Activated naive CD8-positive, alpha-beta T cell treated with anti-CD3 and anti-CD28 coated beads, Interleukin-2, amount 10 ng/mL, durations not matched to agents 7 days and 5 days (primary cell): ENCODE measurements around the gene HSPG2. TPM values are rescaled to one million over a fixed set of nuclear protein-coding genes. Genes with fewer than 3 reads are reported as not detected.

Experiments used
- total RNA-seq, 2 experiments: library from RNA; stranded (reverse); gene quantifications; one replicate each; pipeline ENCODE4 v1.2.3, GENCODE V29; 2021

Gene HSPG2
- total RNA-seq, 2 experiments from 2014 or later, result 6.7 to 9.5 TPM

Other genes with a start within 250 kb of the HSPG2 start
- gene USP48, start 154.2 kb downstream of the HSPG2 start, total RNA-seq, result 10 to 100 TPM; 79.6 to 85.2 TPM
- gene LDLRAD2, start 125.0 kb downstream of the HSPG2 start, total RNA-seq, result under 1 TPM in 1 of 2 experiments, not detected in 1; 0.09 TPM
- gene CELA3B, start 39.7 kb upstream of the HSPG2 start, total RNA-seq, result not detected
- not detected for gene CELA3A, start 64.3 kb upstream of the HSPG2 start, total RNA-seq
- gene CDC42, start 115.4 kb upstream of the HSPG2 start, total RNA-seq, result 100 to 1,000 TPM; 283 to 303 TPM
- gene WNT4, start 205.8 kb upstream of the HSPG2 start, total RNA-seq, result not detected